Astrocyte (in vitro differentiated cells and primary cell): ENCODE data around the gene BCL7C.

Source experiments
- CTCF ChIP-seq: IDR thresholded peaks from 2 replicates; pipeline ENCODE4 v1.5.1; 2011; ENCODE audit warnings: low read depth, mild to moderate bottlenecking, inconsistent platforms, low read length, moderate library complexity; ENCODE audit not compliant: insufficient read depth
- EZH2 ChIP-seq: IDR thresholded peaks from 2 replicates; pipeline ENCODE4 v1.6.1; 2012; ENCODE audit warnings: mild to moderate bottlenecking, low read length, inconsistent platforms; ENCODE audit not compliant: insufficient read depth

GRCh38 chr16:30924913-30925631, 31.2 kb upstream of the BCL7C start:
- TF ChIP-seq CTCF (no peak), EZH2 (no peak)
